ENCODE results near the gene ANKMY1. TPM values are rescaled to one million over a fixed set of nuclear protein-coding genes. Genes with fewer than 3 reads are reported as not detected.
A peak's percentile ranks its signal among the peaks of the same experiment; 100 is the strongest.

ANKMY1 gene
- total RNA-seq, 4 donors from 2014 or later, result 15.1 to 64.0 (median 27.5) TPM

GRCh38 chr2:240585681-240586197, 28.0 kb upstream of the ANKMY1 start:
- DNase-seq, result no peak
- intact Hi-C loops (cut with DNase I; ENCODE audit: low total_unique reads), result no loop called here

DNA sequence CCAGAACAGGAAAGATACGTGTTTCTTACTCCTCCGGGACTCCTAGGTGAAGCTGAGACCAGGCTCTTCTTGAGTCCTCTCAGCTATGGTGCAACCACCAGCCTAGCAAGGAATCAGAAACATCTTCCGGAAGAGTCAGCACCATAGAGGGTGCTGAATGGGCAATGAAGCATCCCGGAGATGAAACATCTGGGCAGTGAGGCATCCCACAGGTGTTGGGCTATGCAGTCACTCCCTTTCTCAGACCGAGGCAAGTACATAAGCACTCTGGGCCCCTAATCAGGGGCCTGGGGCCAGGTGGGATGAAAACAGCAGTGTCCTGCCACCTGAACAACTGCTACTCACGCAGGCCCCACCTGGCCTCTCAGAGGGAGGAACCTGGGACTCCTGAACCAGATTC, 27.3 kb upstream of the ANKMY1 start:
- Histone ChIP-seq H3K4me1 (peaks cover 23 to 38% (median 31%) of the 10 kb centered on the region in 4 donors), H3K27me3 (no peaks in the 10 kb centered on the region), H3K9me3 (no peaks in the 10 kb centered on the region), H3K27ac (peak overlapping the region; percentile 89 to 99 (median 96)), H3K4me3 (peak overlapping the region; percentile 91 to 99 (median 92)), H3K36me3 (no peaks in the 10 kb centered on the region)
- peak; percentile 37 for DNase-seq
- TF ChIP-seq POLR2A (IDR thresholded peaks at IDR 0.05) (no peak), EP300 (IDR thresholded peaks at IDR 0.05; ENCODE audit: low read depth) (no peak), POLR2AphosphoS5 (IDR thresholded peaks at IDR 0.05) (no peak)
- TF ChIP-seq, protein P1, sequence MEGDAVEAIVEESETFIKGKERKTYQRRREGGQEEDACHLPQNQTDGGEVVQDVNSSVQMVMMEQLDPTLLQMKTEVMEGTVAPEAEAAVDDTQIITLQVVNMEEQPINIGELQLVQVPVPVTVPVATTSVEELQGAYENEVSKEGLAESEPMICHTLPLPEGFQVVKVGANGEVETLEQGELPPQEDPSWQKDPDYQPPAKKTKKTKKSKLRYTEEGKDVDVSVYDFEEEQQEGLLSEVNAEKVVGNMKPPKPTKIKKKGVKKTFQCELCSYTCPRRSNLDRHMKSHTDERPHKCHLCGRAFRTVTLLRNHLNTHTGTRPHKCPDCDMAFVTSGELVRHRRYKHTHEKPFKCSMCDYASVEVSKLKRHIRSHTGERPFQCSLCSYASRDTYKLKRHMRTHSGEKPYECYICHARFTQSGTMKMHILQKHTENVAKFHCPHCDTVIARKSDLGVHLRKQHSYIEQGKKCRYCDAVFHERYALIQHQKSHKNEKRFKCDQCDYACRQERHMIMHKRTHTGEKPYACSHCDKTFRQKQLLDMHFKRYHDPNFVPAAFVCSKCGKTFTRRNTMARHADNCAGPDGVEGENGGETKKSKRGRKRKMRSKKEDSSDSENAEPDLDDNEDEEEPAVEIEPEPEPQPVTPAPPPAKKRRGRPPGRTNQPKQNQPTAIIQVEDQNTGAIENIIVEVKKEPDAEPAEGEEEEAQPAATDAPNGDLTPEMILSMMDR (IDR thresholded peaks at IDR 0.05), result no peak
- 58 to 100% methylated on average over 1 to 6 of the region's 6 CpGs for WGBS, 2 donors (ENCODE audit: low coverage in 1 of 2)
- intact Hi-C loops (cut with DNase I; ENCODE audit: low total_unique reads) (no loop called here), in situ Hi-C loops (cut with MboI; ENCODE audit: low pct_ligation_motif_present in 1 of 4, low pct_unique_long_range_greater_than_20kb in 1 of 4, low sequenced_read_pairs in 3 of 4) (no loop called here)

More at GRCh38 chr2:240585681-240586197, 28.0 kb upstream of the ANKMY1 start:
- peaks cover 23 to 33% (median 28%) of the 10 kb centered on the region in 4 donors for H3K4me1 ChIP-seq
- TF ChIP-seq POLR2A (IDR thresholded peaks at IDR 0.05) (no peak), EP300 (IDR thresholded peaks at IDR 0.05; ENCODE audit: low read depth) (no peak), POLR2AphosphoS5 (IDR thresholded peaks at IDR 0.05) (no peak)
- TF ChIP-seq, protein P1 (IDR thresholded peaks at IDR 0.05), result no peak
- WGBS, 2 donors (ENCODE audit: low coverage in 1 of 2), result 7 to 8% methylated on average over 2 to 20 of the region's 20 CpGs
- no peaks in the 10 kb centered on the region for H3K27me3 ChIP-seq
- H3K27ac ChIP-seq, result peak overlapping the region; percentile 89 to 99 (median 96)
- peak overlapping the region; percentile 91 to 99 (median 92) for H3K4me3 ChIP-seq
- in situ Hi-C loops (cut with MboI; ENCODE audit: low pct_ligation_motif_present in 1 of 4, low pct_unique_long_range_greater_than_20kb in 1 of 4, low sequenced_read_pairs in 3 of 4), result no loop called here
- H3K36me3 ChIP-seq, result peaks cover 0 to 2% (median 0%) of the 10 kb centered on the region in 4 donors
- H3K9me3 ChIP-seq, result no peaks in the 10 kb centered on the region

GRCh38 chr2:240584486-240585031, 26.8 kb upstream of the ANKMY1 start:
- intact Hi-C loops (cut with DNase I; ENCODE audit: low total_unique reads) (no loop called here), in situ Hi-C loops (cut with MboI; ENCODE audit: low pct_ligation_motif_present in 1 of 4, low pct_unique_long_range_greater_than_20kb in 1 of 4, low sequenced_read_pairs in 3 of 4) (no loop called here)
- DNase-seq, result peak; percentile 60
- no peak overlapping the region for H3K4me3 ChIP-seq
- H3K27ac ChIP-seq, result peak overlapping the region in 3 of 4 donors; percentile 95 to 99 (median 96)
- 64 to 72% methylated on average over 3 to 4 of the region's 4 CpGs for WGBS, 2 donors (ENCODE audit: low coverage in 1 of 2)
- TF ChIP-seq POLR2A (IDR thresholded peaks at IDR 0.05), result no peak
- TF ChIP-seq EP300 (IDR thresholded peaks at IDR 0.05; ENCODE audit: low read depth), result no peak
- H3K27me3 ChIP-seq, result no peaks in the 10 kb centered on the region
- no peaks in the 10 kb centered on the region for H3K9me3 ChIP-seq
- peaks cover 27 to 43% (median 36%) of the 10 kb centered on the region in 4 donors for H3K4me1 ChIP-seq
- no peaks in the 10 kb centered on the region for H3K36me3 ChIP-seq

DNA sequence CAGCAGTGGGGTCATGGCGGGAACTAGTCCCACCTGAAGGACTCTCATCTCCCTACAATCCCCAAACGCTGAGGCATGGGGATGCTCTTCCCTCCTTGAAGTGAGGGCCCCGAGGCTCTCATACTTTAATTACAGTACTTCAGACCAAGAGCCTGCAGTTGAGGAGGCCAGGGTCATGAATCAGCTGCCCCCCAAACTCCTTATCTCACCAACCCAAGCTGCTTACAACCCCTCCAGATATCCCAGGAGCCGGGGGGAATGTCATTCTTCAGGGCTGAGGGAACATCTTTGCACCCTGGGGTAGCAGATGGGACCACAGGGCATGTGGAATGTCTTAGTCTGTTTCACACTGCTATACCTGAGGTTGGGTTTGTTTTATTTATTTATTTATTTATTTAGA, 26.0 kb upstream of the ANKMY1 start:
- H3K9me3 ChIP-seq, result no peaks in the 10 kb centered on the region
- intact Hi-C loops (cut with DNase I; ENCODE audit: low total_unique reads) (no loop called here), in situ Hi-C loops (cut with MboI; ENCODE audit: low pct_ligation_motif_present in 1 of 4, low pct_unique_long_range_greater_than_20kb in 1 of 4, low sequenced_read_pairs in 3 of 4) (no loop called here)
- TF ChIP-seq EP300 (IDR thresholded peaks at IDR 0.05; ENCODE audit: low read depth) (no peak), POLR2AphosphoS5 (IDR thresholded peaks at IDR 0.05) (no peak), POLR2A (IDR thresholded peaks at IDR 0.05) (no peak)
- TF ChIP-seq, protein P1 (IDR thresholded peaks at IDR 0.05), result no peak
- peak overlapping the region in 1 of 4 donors; percentile 50 for H3K27ac ChIP-seq
- H3K27me3 ChIP-seq, result no peaks in the 10 kb centered on the region
- no peaks in the 10 kb centered on the region for H3K36me3 ChIP-seq
- WGBS, 2 donors (ENCODE audit: low coverage in 1 of 2), result 90% methylated on average over 3 to 4 of the region's 4 CpGs
- no peak for DNase-seq
- peaks cover 32 to 50% (median 40%) of the 10 kb centered on the region in 4 donors for H3K4me1 ChIP-seq
- H3K4me3 ChIP-seq, result no peak overlapping the region
